A673 (cell line): ENCODE measurements around the gene ALKAL2.

Experiments used
- CTCF ChIP-seq: fragments of 300-800, 200-600 bp; sonication (generic); conservative IDR thresholded peaks from 2 replicates; pipeline ENCODE4 v1.5.1; 2017; ENCODE audit warnings: low read depth, mild to moderate bottlenecking, antibody characterized with exemption, low read length, moderate library complexity, mixed read lengths
- EZH2 ChIP-seq: fragments of 200-600 bp; sonication (generic); IDR thresholded peaks from 2 replicates; pipeline ENCODE4 v1.6.1; 2017; ENCODE audit warnings: borderline replicate concordance, low read depth, mild to moderate bottlenecking, mixed read lengths, antibody characterized with exemption, low read length; ENCODE audit not compliant: poor library complexity, severe bottlenecking

- TF ChIP-seq CTCF: no peak
- no peak for TF ChIP-seq EZH2
These were observed 2.9 kb downstream of the ALKAL2 start for GRCh38 chr2:284896-285492.
